HG02885 (cell line): Measurements from ENCODE around the gene SH3RF1.
A peak's percentile ranks its signal among the peaks of the same experiment; 100 is the strongest.

Experiments used
- ATAC-seq: cut with Tn5 transposase; IDR thresholded peaks from one replicate; pipeline ENCODE4 v1.9.1; 2021; ENCODE audit warnings: mild to moderate bottlenecking; ENCODE audit not compliant: unreplicated experiment, poor library complexity

Gene SH3RF1

GRCh38 chr4:169142906-169143305, 127.8 kb downstream of the SH3RF1 start:
- ATAC-seq, result no peak

DNA sequence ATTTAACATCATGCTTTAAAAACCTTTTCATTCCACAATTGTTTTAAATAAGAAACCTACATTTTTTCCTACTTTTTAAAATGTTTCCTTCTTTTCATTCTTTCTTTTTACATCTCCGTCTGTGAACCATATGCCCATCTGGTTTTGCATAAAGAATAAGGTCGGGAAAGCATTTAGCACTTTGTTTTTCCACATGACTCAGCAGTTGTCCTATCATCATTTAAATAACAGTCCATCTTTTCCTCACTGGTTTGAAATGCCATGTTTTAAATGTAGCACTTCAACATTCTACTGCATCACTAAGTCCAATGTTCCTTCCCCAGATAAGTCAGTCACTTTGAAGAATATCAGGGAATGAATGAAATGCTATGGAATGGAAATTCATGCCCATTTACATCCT, 128.4 kb downstream of the SH3RF1 start:
- no peak for ATAC-seq

GRCh38 chr4:169139021-169139420, 131.7 kb downstream of the SH3RF1 start:
- no peak for ATAC-seq

DNA sequence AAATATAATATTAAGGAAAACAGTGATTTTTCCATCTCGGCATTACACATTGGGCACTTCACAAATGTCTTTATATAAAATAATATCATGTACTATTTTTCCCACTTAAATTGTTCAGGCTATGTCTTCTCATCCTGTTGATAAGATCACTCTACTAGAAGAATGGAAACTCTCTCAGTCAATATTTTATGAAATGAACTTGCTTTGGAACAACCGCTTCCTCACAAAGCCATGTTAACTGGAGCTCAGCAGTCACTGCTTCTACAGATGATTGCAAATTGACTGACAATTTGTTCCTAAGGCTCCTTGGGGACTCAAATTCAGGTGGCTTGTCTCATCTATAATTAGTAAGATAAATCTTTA, 133.2 kb downstream of the SH3RF1 start:
- no peak for ATAC-seq

DNA sequence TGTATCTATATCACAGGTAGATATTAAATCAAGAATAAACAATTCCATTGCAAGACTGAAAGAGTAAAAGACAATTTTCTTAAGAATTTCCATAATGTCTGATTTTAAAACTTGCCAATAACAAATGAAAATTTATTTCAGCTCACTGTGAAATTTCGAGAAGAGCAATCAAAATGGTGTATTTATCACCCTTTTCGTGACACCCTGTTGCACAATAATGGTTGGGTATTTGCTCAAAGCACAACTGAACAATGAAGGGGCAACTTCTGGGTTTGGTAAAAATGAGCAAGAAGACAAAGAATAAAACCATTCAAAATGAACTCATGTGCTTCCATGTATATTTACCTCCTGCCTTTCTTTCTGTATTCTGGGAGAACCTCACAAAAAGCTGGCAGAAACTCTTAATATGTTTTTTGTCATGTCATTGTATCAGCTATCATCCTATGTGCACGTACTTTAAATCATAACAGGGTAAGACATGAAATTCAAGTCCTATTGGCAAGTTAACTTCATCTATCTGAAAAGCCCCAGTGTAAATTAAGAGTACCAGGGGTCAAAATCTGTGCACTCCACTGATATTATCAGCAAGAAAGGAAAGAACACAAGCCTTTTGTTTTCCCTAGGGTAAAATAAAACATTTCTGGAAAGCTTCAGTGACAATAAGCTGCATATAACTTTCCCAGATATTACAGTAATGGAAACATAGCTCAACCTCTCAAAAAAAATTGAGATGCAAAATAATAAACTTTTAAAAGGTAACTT, 133.8 kb downstream of the SH3RF1 start:
- no peak for ATAC-seq

- ATAC-seq, result no peak
Observed at GRCh38 chr4:169136330-169136729, 134.4 kb downstream of the SH3RF1 start.

DNA sequence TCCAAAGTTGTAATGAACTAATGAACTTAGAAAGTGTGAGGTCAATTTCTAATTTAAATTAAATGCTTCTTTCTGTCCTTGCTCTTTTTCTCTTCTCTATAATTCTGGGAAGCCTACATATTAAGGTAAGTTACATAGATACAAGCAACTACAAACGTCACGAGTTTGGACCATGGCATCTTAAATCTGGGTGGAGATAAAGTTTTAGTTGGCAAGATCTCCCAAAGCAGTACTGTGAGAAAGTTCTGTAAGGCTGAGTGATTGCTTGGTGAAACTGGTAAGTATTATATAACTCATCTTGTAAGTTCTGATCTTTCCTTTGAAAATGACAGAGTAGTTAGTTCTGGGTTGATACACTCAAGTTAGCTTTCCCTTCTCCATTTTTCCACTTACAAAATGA, 135.0 kb downstream of the SH3RF1 start:
- ATAC-seq, result no peak

GRCh38 chr4:169133932-169134331, 136.8 kb downstream of the SH3RF1 start:
- no peak for ATAC-seq

DNA sequence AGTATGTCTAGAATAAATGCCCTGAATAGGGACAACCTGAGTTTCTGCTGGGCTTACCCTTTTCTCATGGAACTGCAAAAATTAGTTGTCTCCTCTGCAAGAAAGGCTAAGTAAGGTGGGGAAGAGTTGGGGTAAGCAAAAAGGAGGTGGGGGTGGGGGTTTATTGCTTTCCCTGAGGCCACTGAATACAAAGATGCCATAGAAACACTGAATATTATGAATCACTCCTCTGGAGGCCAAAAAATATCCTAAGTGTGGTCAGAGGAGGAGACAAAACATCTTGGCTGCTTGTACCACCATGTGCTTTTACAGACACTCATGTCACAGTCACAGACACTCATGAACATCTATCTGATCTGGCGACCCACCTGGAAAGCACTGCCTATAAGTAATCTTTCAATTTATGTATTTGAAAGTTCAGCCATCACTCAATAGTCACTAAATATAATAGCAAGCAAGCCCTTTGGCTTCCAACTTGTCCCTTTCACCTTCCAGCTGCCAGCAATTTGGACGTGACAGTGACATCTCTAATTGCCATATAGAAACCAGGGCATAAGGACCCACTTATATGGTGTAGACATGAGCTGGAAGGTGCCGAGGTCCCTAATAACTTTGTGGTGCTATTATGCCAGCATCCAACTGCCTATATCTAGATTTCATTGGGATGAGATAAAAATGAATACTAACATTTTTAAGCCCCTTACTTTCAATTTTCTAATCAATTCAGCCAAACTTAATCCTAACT, 138.0 kb downstream of the SH3RF1 start:
- no peak for ATAC-seq

DNA sequence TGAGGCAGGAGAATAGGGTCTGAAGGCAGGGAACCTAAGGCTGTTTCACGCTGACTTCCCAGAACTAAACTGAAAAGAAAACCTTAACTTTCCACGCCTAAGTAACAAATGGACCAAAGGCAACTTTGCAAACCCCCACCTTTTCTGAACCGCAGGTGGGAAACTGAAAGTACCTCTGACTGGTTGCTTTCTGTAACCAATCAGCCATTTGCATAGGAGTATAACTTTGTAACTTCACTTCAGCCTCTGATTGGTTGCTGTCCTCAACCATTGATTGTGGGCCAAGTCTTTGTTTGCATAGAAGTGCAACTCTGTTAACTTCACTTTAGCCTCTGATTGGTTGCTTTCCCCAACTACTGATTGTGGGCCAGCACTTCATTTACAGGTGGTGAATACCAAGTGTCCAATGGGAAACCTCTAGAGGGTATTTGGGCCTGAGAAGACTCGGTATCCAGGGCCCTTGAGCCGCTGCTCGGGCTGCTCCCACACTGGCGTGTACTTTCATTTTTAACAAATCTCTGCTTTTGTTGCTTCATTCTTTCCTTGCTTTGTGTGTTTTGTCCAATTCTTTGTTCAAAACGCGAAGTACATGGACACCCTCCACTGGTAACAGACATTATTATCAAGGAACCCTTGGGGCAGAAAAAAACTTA, 139.1 kb downstream of the SH3RF1 start:
- peak; percentile 42 for ATAC-seq

DNA sequence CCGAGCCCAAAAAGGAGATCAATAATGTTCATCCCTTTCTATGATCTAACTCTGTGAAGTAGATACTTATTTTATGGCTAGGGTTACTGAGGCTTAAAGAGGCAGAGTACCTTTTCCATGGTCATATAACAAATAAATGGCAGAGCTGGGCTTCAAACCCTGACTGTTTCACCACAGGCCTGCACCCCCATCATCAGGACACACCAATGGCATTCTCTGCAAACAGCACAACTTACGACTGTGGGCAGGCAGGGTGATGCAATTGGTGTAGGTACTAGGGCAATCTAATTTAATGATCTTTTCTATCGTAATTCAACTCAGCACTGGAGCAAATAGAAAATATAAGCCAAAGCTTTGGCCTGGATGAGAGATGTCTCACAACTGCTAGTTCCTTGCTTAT, 141.9 kb downstream of the SH3RF1 start:
- no peak for ATAC-seq

- no peak for ATAC-seq
Observed at GRCh38 chr4:169127314-169127713, 143.4 kb downstream of the SH3RF1 start.

DNA sequence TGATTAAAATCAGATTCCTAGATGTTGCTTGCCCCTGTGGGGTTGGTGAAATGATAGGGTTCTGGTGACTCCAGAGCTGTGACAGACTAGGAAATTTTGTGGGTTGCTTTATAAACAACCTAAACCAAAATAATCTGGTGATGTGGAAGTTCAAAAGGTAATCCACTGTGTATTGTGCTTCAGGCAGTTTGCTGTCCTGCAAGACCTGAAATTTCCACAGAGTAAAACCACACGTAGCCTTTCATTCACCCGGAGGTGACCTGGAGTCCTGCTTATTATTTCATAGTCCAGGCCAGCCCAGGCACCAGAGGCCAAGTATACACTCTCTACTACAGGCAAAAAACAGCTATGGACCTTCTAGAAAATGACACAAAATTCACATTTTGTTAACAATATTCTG, 146.1 kb downstream of the SH3RF1 start:
- no peak for ATAC-seq

GRCh38 chr4:169122422-169122821, 148.3 kb downstream of the SH3RF1 start:
- no peak for ATAC-seq

DNA sequence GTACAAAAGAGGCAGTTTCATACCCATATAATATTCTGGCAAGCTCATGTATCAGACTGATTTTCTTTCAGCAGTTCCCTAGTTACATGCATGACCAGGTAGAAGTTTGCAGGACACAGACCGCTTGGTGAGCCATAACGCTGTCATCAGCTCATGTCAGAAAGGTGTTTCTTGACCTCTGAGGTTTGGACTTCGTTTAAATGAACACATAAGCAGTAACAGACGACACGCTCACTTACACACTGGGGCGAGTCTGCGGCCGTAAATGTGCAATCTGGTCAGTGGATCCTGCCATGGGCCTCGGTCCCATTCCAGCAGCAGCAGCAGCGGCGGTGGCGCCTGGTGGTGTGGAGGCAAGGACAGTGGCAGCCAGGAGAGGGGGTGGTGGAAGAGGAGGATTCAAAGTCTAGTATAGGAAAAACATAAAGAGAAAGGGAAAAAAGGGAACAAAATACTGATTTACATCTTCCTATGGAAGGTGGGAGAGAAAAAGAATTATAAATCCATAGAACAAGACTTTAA, 148.8 kb downstream of the SH3RF1 start:
- no peak for ATAC-seq

DNA sequence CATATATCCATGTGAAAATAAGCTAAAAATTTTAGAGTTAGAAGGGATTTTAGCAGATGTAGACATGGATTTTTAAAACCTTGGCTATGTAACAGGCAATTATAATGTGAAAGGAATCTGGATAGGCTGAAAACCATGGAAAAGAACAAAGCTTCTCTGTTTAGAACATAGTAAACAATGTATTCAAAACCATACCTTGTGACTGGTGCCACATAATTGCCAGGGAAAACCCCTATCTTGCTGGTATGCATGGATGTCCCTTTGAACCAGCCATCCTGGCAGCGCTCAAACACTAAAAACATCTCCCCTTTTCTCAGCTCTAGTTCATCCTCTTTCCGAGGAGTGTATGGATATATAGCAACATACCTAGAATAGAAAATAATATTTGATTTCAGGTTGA, 150.1 kb downstream of the SH3RF1 start:
- no peak for ATAC-seq

DNA sequence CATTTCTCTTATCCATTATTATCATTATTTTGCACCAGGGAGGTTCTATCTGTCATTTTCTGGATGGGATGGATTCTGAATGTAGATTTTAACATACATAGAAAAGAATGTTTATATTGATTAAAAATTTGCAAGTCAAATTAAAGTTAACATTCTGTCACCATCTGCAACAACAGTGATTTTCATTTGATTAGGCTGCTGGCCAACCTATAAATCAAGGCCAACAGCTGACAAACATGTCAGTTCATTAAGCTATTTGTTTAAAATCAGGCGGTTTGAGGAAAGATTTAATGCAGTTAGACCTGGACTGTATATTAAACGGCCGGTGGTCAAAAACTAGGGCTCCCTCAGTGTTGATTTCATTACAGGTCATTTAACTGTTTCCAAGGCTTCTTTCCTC, 151.2 kb downstream of the SH3RF1 start:
- ATAC-seq, result no peak

- no peak for ATAC-seq
Observed at GRCh38 chr4:169117591-169118081, 153.1 kb downstream of the SH3RF1 start.

GRCh38 chr4:169116270-169116901, 154.4 kb downstream of the SH3RF1 start:
- no peak for ATAC-seq

DNA sequence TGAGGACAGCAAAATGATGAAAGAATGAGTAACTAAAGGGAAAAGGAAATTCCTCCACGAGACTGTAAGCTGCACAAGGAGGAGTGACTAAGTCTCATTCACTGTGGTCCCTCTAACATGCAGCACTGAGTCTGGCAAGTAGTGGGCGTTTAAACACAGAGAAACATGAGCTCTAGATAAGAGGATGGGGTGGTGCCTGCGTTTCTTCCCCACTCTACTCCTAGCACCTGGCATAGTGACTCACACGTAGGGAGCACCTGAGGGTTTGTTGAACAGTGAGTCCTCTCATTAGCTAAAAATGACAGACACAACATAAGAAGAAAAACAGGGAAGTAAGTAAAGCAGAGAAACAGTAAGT, 154.9 kb downstream of the SH3RF1 start:
- no peak for ATAC-seq
